B cell (primary cell): ENCODE results near the gene CNTN2. TPM values are rescaled to one million over a fixed set of nuclear protein-coding genes. Genes with fewer than 3 reads are reported as not detected.

Experiments
- ATAC-seq: fragments of 200-7000 bp; cut with Tn5 transposase; one replicate; pipeline ENCODE4 v1.10.0; 2021; ENCODE audit warnings: low read depth, mild to moderate bottlenecking, moderate number of reproducible peaks, moderate library complexity
- CTCF ChIA-PET: fragments of 350-600 bp; sonication (Branson Sonifier 250); formaldehyde crosslinking; loops from one replicate; lab custom pipeline; 2021; ENCODE audit warnings: antibody characterized with exemption, inconsistent platforms; lab: Charles Lee
- POLR2A ChIA-PET: fragments of 350-600 bp; sonication (Branson Sonifier 250); formaldehyde crosslinking; loops from one replicate; lab custom pipeline; 2021; ENCODE audit warnings: antibody characterized with exemption; lab: Charles Lee
- DNase-seq: peaks from one replicate; pipeline ENCODE4 v3.0.0; 2013
- H2AFZ ChIP-seq: 2 replicates; pipeline ENCODE4 v1.6.1; 2012; ENCODE audit warnings: mild to moderate bottlenecking, low read depth, low read length; ENCODE audit not compliant: insufficient read depth, poor library complexity, severe bottlenecking
- H3K27ac ChIP-seq, 2 donors: 1 replicate in 1 of 2; 2 replicates in 1 of 2; pipeline ENCODE4 v1.5.1; 2012 to 2013; ENCODE audit warnings: low read length in 2 of 2, mild to moderate bottlenecking in 2 of 2, moderate library complexity in 1 of 2
- H3K27me3 ChIP-seq, 4 experiments: fragments of 200-600 bp in 1 of 4; sonication (generic) in 1 of 4; replicated peaks in 1 of 4; 1 replicate in 2 of 4; 2 replicates in 2 of 4; pipeline versions ENCODE4 v1.6.1 to v1.7.0; 2013 to 2016; ENCODE audit warnings: low read length in 3 of 4, mild to moderate bottlenecking in 2 of 4, mixed read lengths in 1 of 4, moderate library complexity in 1 of 4; ENCODE audit not compliant: insufficient read depth in 4 of 4, control insufficient read depth in 3 of 4; ENCODE audit errors: control extremely low read depth in 1 of 4
- H3K36me3 ChIP-seq, 2 experiments: replicated peaks in 1 of 2; 1 replicate in 1 of 2; 2 replicates in 1 of 2; pipeline versions ENCODE4 v1.6.1 to v1.7.1; 2013; ENCODE audit warnings: low read length in 1 of 2; ENCODE audit not compliant: insufficient read depth in 2 of 2, control insufficient read depth in 1 of 2; ENCODE audit errors: control extremely low read depth in 1 of 2, extremely low read depth in 1 of 2
- H3K4me1 ChIP-seq, 2 donors: fragments of 200-600 bp in 1 of 2; sonication (generic) in 1 of 2; 1 replicate in 1 of 2; 2 replicates in 1 of 2; pipeline versions ENCODE4 v1.5.1 to v1.6.1; 2013 to 2017; ENCODE audit warnings: low read length in 2 of 2; ENCODE audit not compliant: control insufficient read depth in 2 of 2, insufficient read depth in 2 of 2
- H3K4me2 ChIP-seq: replicated peaks from 2 replicates; pipeline ENCODE3; 2012; ENCODE audit warnings: mild to moderate bottlenecking, low read depth, low read length; ENCODE audit not compliant: poor library complexity, severe bottlenecking
- H3K4me3 ChIP-seq, 5 experiments: fragments of 200-600 bp in 1 of 5; sonication (generic) in 1 of 5; 1 replicate in 3 of 5; 2 replicates in 2 of 5; pipeline versions ENCODE4 v1.5.1 to v1.7.0; 2011 to 2016; ENCODE audit warnings: low read length in 4 of 5, mild to moderate bottlenecking in 4 of 5, low read depth in 2 of 5, control low read depth in 1 of 5, moderate library complexity in 1 of 5; ENCODE audit not compliant: insufficient read depth in 1 of 5; ENCODE audit errors: control extremely low read depth in 1 of 5, extremely low read depth in 1 of 5
- H3K79me2 ChIP-seq: fragments of 200-600 bp; sonication (generic); one replicate; pipeline ENCODE4 v1.6.0; 2016; ENCODE audit warnings: low read length; ENCODE audit not compliant: control insufficient read depth, insufficient read depth
- H3K9ac ChIP-seq: fragments of 200-600 bp; sonication (generic); 2 replicates; pipeline ENCODE4 v1.6.1; 2017; ENCODE audit warnings: mild to moderate bottlenecking, low read length, moderate library complexity
- H3K9me3 ChIP-seq, 3 donors: one replicate each; pipeline versions ENCODE4 v1.6.1 to v1.7.1; 2013; ENCODE audit warnings: low read length in 2 of 3; ENCODE audit not compliant: control insufficient read depth in 2 of 3, insufficient read depth in 1 of 3; ENCODE audit errors: control extremely low read depth in 1 of 3
- H4K20me1 ChIP-seq: 2 replicates; pipeline ENCODE4 v1.6.0; 2012; ENCODE audit warnings: mild to moderate bottlenecking, low read length; ENCODE audit not compliant: insufficient read depth, control insufficient read depth, poor library complexity, severe bottlenecking
- H3K27ac Mint-ChIP-seq: one replicate; pipeline ENCODE4 v1.8.0; 2021; ENCODE audit warnings: mixed read lengths
- H3K27me3 Mint-ChIP-seq: one replicate; pipeline ENCODE4 v1.8.0; 2021; ENCODE audit warnings: mixed read lengths
- H3K4me1 Mint-ChIP-seq: one replicate; pipeline ENCODE4 v1.8.0; 2021; ENCODE audit warnings: mixed read lengths
- H3K4me3 Mint-ChIP-seq: one replicate; pipeline ENCODE4 v1.8.0; 2021; ENCODE audit warnings: mixed read lengths
- H3K9me3 Mint-ChIP-seq: one replicate; pipeline ENCODE4 v1.8.0; 2022; ENCODE audit warnings: mixed read lengths; ENCODE audit not compliant: insufficient read depth
- EZH2 ChIP-seq: IDR thresholded peaks from 2 replicates; pipeline ENCODE4 v1.6.1; 2012; ENCODE audit warnings: borderline replicate concordance, low read depth, mild to moderate bottlenecking, moderate library complexity, low read length; ENCODE audit not compliant: insufficient read depth, poor library complexity, severe bottlenecking
- WGBS: methylation state at CpG from one replicate; pipeline ENCODE4 v1.1.5; 2013; ENCODE audit warnings: missing lambda C conversion rate; ENCODE audit not compliant: insufficient coverage; 5-methylcytosine and 5-hydroxymethylcytosine counted together
- intact Hi-C: fragments of 100-400 bp; cut with micrococcal nuclease; formaldehyde crosslinking; loops from one replicate; pipeline ENCODE4 v1.10.0; 2022
- polyA plus RNA-seq: library from polyadenylated mRNA; depleted of rRNA; stranded (reverse); fragments of >200 nt; gene quantifications from 2 replicates; pipeline ENCODE4 v1.2.3, GENCODE V29; 2012
- total RNA-seq, 2 donors: library from RNA; stranded (reverse); fragments of 120-200 nt in 1 of 2; gene quantifications; 1 replicate in 1 of 2; 2 replicates in 1 of 2; pipeline versions ENCODE4 v1.2.3 to v1.2.4, GENCODE V29; 2013 to 2022
- TF ChIP-seq, protein P1 (sequence below): fragments of 200-600 bp; IDR thresholded peaks from one replicate; pipeline ENCODE4 v1.8.0; 2022; ENCODE audit warnings: antibody characterized with exemption, mild to moderate bottlenecking

Gene CNTN2
- total and polyA plus RNA-seq, 2 donors (not counting 1 experiment from before 2014, with no cell fraction given): not detected

DNA sequence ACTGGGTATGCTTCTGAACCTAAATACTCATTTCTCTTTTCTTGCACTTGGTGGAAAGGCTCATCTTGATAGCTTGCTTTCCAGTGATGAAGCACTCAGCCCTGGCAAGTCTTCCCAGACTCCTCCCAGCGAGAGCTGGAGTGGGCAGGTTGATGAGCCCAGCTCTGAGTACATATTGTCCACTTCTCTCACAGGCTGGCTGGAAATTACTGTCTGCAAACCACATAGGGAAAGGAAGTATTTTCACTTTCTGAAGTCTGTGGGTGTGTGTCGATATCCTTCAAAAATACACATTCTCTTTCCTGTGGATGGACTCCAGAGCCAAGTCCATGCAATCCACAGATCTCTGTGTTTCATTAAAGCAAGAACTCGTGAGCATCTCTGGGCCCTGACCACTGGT is 38.7 kb upstream of the CNTN2 start:
- CTCF ChIA-PET: interaction anchor here (3.2 kb wide), 1 partner anchor 15 kb away, joined by 9 read pairs; no protein-coding TSS in a partner anchor
- H3K79me2 ChIP-seq: no peaks in the 10 kb centered on the region
- H3K27ac ChIP-seq: no peak overlapping the region
- H3K4me2 ChIP-seq: no peak overlapping the region
- H3K9ac ChIP-seq: no peak overlapping the region
- no peaks in the 10 kb centered on the region for H3K36me3 ChIP-seq
- no peaks in the 10 kb centered on the region for H3K9me3 ChIP-seq
- H3K27me3 Mint-ChIP-seq: peaks cover 39% of the 10 kb centered on the region
- no peaks in the 10 kb centered on the region for H3K4me1 Mint-ChIP-seq
- H4K20me1 ChIP-seq: no peaks in the 10 kb centered on the region
- H3K4me3 ChIP-seq: no peak overlapping the region
- peaks cover 0 to 2% (median 0%) of the 10 kb centered on the region in 4 experiments for H3K27me3 ChIP-seq
- 83% methylated on average over 1 of the region's 3 CpGs for WGBS
- H3K4me1 ChIP-seq: no peaks in the 10 kb centered on the region
- H2AFZ ChIP-seq: no peak overlapping the region
- TF ChIP-seq, protein P1, sequence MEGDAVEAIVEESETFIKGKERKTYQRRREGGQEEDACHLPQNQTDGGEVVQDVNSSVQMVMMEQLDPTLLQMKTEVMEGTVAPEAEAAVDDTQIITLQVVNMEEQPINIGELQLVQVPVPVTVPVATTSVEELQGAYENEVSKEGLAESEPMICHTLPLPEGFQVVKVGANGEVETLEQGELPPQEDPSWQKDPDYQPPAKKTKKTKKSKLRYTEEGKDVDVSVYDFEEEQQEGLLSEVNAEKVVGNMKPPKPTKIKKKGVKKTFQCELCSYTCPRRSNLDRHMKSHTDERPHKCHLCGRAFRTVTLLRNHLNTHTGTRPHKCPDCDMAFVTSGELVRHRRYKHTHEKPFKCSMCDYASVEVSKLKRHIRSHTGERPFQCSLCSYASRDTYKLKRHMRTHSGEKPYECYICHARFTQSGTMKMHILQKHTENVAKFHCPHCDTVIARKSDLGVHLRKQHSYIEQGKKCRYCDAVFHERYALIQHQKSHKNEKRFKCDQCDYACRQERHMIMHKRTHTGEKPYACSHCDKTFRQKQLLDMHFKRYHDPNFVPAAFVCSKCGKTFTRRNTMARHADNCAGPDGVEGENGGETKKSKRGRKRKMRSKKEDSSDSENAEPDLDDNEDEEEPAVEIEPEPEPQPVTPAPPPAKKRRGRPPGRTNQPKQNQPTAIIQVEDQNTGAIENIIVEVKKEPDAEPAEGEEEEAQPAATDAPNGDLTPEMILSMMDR: no peak
- TF ChIP-seq EZH2: no peak
- no peak overlapping the region for H3K27ac Mint-ChIP-seq
- POLR2A ChIA-PET: no interaction called here
- no peak for ATAC-seq
- no peaks in the 10 kb centered on the region for H3K9me3 Mint-ChIP-seq
- intact Hi-C loops: no loop called here
- no peak for DNase-seq
- H3K4me3 Mint-ChIP-seq: no peak overlapping the region

DNA sequence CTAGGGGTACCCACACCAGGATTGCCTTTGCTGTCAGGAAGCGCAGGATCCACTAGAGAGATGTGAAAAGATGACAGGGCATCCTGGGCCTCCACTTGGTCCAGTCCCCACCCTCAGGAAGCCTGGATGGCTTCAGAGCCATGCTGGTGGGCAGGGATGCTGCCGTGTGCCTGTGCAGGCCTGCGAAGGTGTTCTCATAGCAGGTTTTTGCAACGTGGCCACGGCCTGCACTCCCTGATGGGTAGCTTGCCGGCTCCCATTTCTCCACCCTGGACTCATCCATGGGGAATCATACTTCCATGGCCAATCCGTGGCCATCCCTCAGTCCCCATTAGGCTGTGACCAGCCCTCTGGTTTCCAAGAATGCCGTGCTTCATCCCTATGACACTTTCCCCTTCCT is 34.1 kb upstream of the CNTN2 start:
- no peak for ATAC-seq
- Histone ChIP-seq H3K4me1 (no peaks in the 10 kb centered on the region), H3K9me3 (no peaks in the 10 kb centered on the region), H3K79me2 (no peaks in the 10 kb centered on the region), H3K9ac (no peak overlapping the region), H4K20me1 (no peaks in the 10 kb centered on the region), H3K27me3 (no peaks in the 10 kb centered on the region), H3K27ac (no peak overlapping the region), H3K4me3 (no peak overlapping the region), H3K4me2 (no peak overlapping the region), H3K36me3 (no peaks in the 10 kb centered on the region), H2AFZ (no peak overlapping the region)
- H3K27me3 Mint-ChIP-seq: peaks cover 24% of the 10 kb centered on the region
- intact Hi-C loops: no loop called here
- CTCF ChIA-PET: no interaction called here
- DNase-seq: no peak
- POLR2A ChIA-PET: interaction anchor here (0.6 kb wide), 1 partner anchor 480 kb away, joined by 3 read pairs; no protein-coding TSS in a partner anchor
- no peaks in the 10 kb centered on the region for H3K4me1 Mint-ChIP-seq
- WGBS: 90% methylated on average over 8 of the region's 8 CpGs
- H3K4me3 Mint-ChIP-seq: no peak overlapping the region
- no peak overlapping the region for H3K27ac Mint-ChIP-seq
- no peaks in the 10 kb centered on the region for H3K9me3 Mint-ChIP-seq
- TF ChIP-seq EZH2: no peak
- TF ChIP-seq, protein P1: no peak
